WTC11 (cell line): ENCODE results near the gene A2ML1.

Experiments used
- FOXP1 ChIP-seq: sonication (generic); formaldehyde crosslinking; IDR thresholded peaks from 2 replicates; pipeline ENCODE4 v1.8.0; 2022; ENCODE audit warnings: missing genetic modification reagents, mild to moderate bottlenecking, moderate library complexity, borderline replicate concordance
- MAX ChIP-seq: sonication (generic); formaldehyde crosslinking; IDR thresholded peaks from 2 replicates; pipeline ENCODE4 v1.8.0; 2022; ENCODE audit warnings: mild to moderate bottlenecking, missing genetic modification reagents
- ZNF671 ChIP-seq: fragments of 250-450 bp; sonication (Bioruptor Pico); IDR thresholded peaks from 2 replicates; pipeline ENCODE4 v1.8.0; 2021; ENCODE audit warnings: mild to moderate bottlenecking

- TF ChIP-seq MAX (CRISPR knock-in tag) (no peak), ZNF671 (CRISPR knock-in tag) (no peak), FOXP1 (CRISPR knock-in tag) (no peak)
Observed at GRCh38 chr12:8917751-8918150, 95.3 kb downstream of the A2ML1 start.
